ENCODE results near the gene ANKRD62.
"Not testable (repeated sequence)": the region's sequence is repeated elsewhere in the genome, so short reads cannot be mapped to it uniquely, and the experiment has no call there.

ANKRD62 gene

GRCh38 chr18:12098374-12098773, 4.7 kb downstream of the ANKRD62 start:
- Histone ChIP-seq H3K9me3 (ENCODE audit: control insufficient read depth, low read length) (no peaks in the 10 kb centered on the region), H3K4me3 (ENCODE audit: insufficient read depth, low read depth, low read length) (no peak overlapping the region)
- WGBS, 2 experiments, result 95% methylated on average over 5 of the region's 5 CpGs

GRCh38 chr18:12099160-12099559, 5.5 kb downstream of the ANKRD62 start:
- Histone ChIP-seq H3K27ac (ENCODE audit: insufficient read depth, low read depth, low read length, poor library complexity, severe bottlenecking) (no peak overlapping the region), H3K36me3 (ENCODE audit: control insufficient read depth, insufficient read depth, low read length) (no peaks in the 10 kb centered on the region), H3K4me1 (ENCODE audit: control insufficient read depth, insufficient read depth, low read length) (no peaks in the 10 kb centered on the region), H3K9me3 (ENCODE audit: control insufficient read depth, low read length) (no peaks in the 10 kb centered on the region), H3K4me3 (ENCODE audit: insufficient read depth, low read depth, low read length) (no peak overlapping the region), H3K27me3 (ENCODE audit: control insufficient read depth, insufficient read depth, low read length, poor library complexity, severe bottlenecking) (no peaks in the 10 kb centered on the region)

More at GRCh38 chr18:12098374-12098773, 4.7 kb downstream of the ANKRD62 start:
- no peaks in the 10 kb centered on the region for H3K36me3 ChIP-seq (ENCODE audit: control insufficient read depth, insufficient read depth, low read length)
- no peaks in the 10 kb centered on the region for H3K4me1 ChIP-seq (ENCODE audit: control insufficient read depth, insufficient read depth, low read length)
- no peaks in the 10 kb centered on the region for H3K27me3 ChIP-seq (ENCODE audit: control insufficient read depth, insufficient read depth, low read length, poor library complexity, severe bottlenecking)
- no peak overlapping the region for H3K27ac ChIP-seq (ENCODE audit: insufficient read depth, low read depth, low read length, poor library complexity, severe bottlenecking)

GRCh38 chr18:12101266-12101665, 7.6 kb downstream of the ANKRD62 start:
- H3K36me3 ChIP-seq (ENCODE audit: control insufficient read depth, insufficient read depth, low read length), result no peaks in the 10 kb centered on the region
- H3K4me1 ChIP-seq (ENCODE audit: control insufficient read depth, insufficient read depth, low read length), result no peaks in the 10 kb centered on the region
- no peaks in the 10 kb centered on the region for H3K9me3 ChIP-seq (ENCODE audit: control insufficient read depth, low read length)
- H3K4me3 ChIP-seq (ENCODE audit: insufficient read depth, low read depth, low read length), result no peak overlapping the region
- peaks cover 6% of the 10 kb centered on the region for H3K27me3 ChIP-seq (ENCODE audit: control insufficient read depth, insufficient read depth, low read length, poor library complexity, severe bottlenecking)
- H3K27ac ChIP-seq (ENCODE audit: insufficient read depth, low read depth, low read length, poor library complexity, severe bottlenecking), result no peak overlapping the region
- WGBS, 2 experiments, result no CpG with 5 or more reads among the region's 1 CpG

GRCh38 chr18:12102136-12102842, 8.6 kb downstream of the ANKRD62 start:
- peaks cover 6% of the 10 kb centered on the region for H3K27me3 ChIP-seq (ENCODE audit: control insufficient read depth, insufficient read depth, low read length, poor library complexity, severe bottlenecking)
- 85 to 87% methylated on average over 13 of the region's 13 CpGs for WGBS, 2 experiments

GRCh38 chr18:12106471-12106870, 12.8 kb downstream of the ANKRD62 start:
- 87 to 100% methylated on average over 1 to 2 of the region's 2 CpGs for WGBS, 2 experiments
- Histone ChIP-seq H3K4me3 (ENCODE audit: insufficient read depth, low read depth, low read length) (no peak overlapping the region), H3K27ac (ENCODE audit: insufficient read depth, low read depth, low read length, poor library complexity, severe bottlenecking) (no peak overlapping the region), H3K27me3 (ENCODE audit: control insufficient read depth, insufficient read depth, low read length, poor library complexity, severe bottlenecking) (peaks cover 6% of the 10 kb centered on the region), H3K4me1 (ENCODE audit: control insufficient read depth, insufficient read depth, low read length) (no peaks in the 10 kb centered on the region), H3K36me3 (ENCODE audit: control insufficient read depth, insufficient read depth, low read length) (no peaks in the 10 kb centered on the region), H3K9me3 (ENCODE audit: control insufficient read depth, low read length) (no peaks in the 10 kb centered on the region)

More at GRCh38 chr18:12102136-12102842, 8.6 kb downstream of the ANKRD62 start:
- Histone ChIP-seq H3K4me1 (ENCODE audit: control insufficient read depth, insufficient read depth, low read length) (no peaks in the 10 kb centered on the region), H3K27ac (ENCODE audit: insufficient read depth, low read depth, low read length, poor library complexity, severe bottlenecking) (no peak overlapping the region), H3K9me3 (ENCODE audit: control insufficient read depth, low read length) (no peaks in the 10 kb centered on the region), H3K36me3 (ENCODE audit: control insufficient read depth, insufficient read depth, low read length) (no peaks in the 10 kb centered on the region), H3K4me3 (ENCODE audit: insufficient read depth, low read depth, low read length) (no peak overlapping the region)

- Histone ChIP-seq H3K36me3 (ENCODE audit: control insufficient read depth, insufficient read depth, low read length) (no peaks in the 10 kb centered on the region), H3K27me3 (ENCODE audit: control insufficient read depth, insufficient read depth, low read length, poor library complexity, severe bottlenecking) (peaks cover 2% of the 10 kb centered on the region), H3K4me1 (ENCODE audit: control insufficient read depth, insufficient read depth, low read length) (no peaks in the 10 kb centered on the region), H3K27ac (ENCODE audit: insufficient read depth, low read depth, low read length, poor library complexity, severe bottlenecking) (no peak overlapping the region), H3K9me3 (ENCODE audit: control insufficient read depth, low read length) (no peaks in the 10 kb centered on the region), H3K4me3 (ENCODE audit: insufficient read depth, low read depth, low read length) (no peak overlapping the region)
- 92% methylated on average over 3 of the region's 3 CpGs; no CpG with 5 or more reads in 1 of the 2 experiments for WGBS, 2 experiments
Measured at GRCh38 chr18:12109836-12110235, 16.2 kb downstream of the ANKRD62 start.

GRCh38 chr18:12113999-12114646, 20.5 kb downstream of the ANKRD62 start:
- no peak overlapping the region for H3K4me3 ChIP-seq (ENCODE audit: insufficient read depth, low read depth, low read length)
- no peaks in the 10 kb centered on the region for H3K4me1 ChIP-seq (ENCODE audit: control insufficient read depth, insufficient read depth, low read length)
- no peak overlapping the region for H3K27ac ChIP-seq (ENCODE audit: insufficient read depth, low read depth, low read length, poor library complexity, severe bottlenecking)
- H3K9me3 ChIP-seq (ENCODE audit: control insufficient read depth, low read length), result no peaks in the 10 kb centered on the region
- H3K27me3 ChIP-seq (ENCODE audit: control insufficient read depth, insufficient read depth, low read length, poor library complexity, severe bottlenecking), result no peaks in the 10 kb centered on the region
- WGBS, 2 experiments, result 88 to 93% methylated on average over 3 to 5 of the region's 5 CpGs
- no peaks in the 10 kb centered on the region for H3K36me3 ChIP-seq (ENCODE audit: control insufficient read depth, insufficient read depth, low read length)

- no peak overlapping the region for H3K27ac ChIP-seq (ENCODE audit: insufficient read depth, low read depth, low read length, poor library complexity, severe bottlenecking)
- H3K36me3 ChIP-seq (ENCODE audit: control insufficient read depth, insufficient read depth, low read length), result no peaks in the 10 kb centered on the region
- no peaks in the 10 kb centered on the region for H3K27me3 ChIP-seq (ENCODE audit: control insufficient read depth, insufficient read depth, low read length, poor library complexity, severe bottlenecking)
- no peak overlapping the region for H3K4me3 ChIP-seq (ENCODE audit: insufficient read depth, low read depth, low read length)
- H3K9me3 ChIP-seq (ENCODE audit: control insufficient read depth, low read length), result no peaks in the 10 kb centered on the region
- 93 to 100% methylated on average over 2 of the region's 2 CpGs for WGBS, 2 experiments
- no peaks in the 10 kb centered on the region for H3K4me1 ChIP-seq (ENCODE audit: control insufficient read depth, insufficient read depth, low read length)
Measured at GRCh38 chr18:12119358-12119757, 25.7 kb downstream of the ANKRD62 start.

GRCh38 chr18:12121175-12122042, 27.8 kb downstream of the ANKRD62 start:
- WGBS, 2 experiments, result 45 to 48% methylated on average over 14 to 15 of the region's 15 CpGs
- Histone ChIP-seq H3K36me3 (ENCODE audit: control insufficient read depth, insufficient read depth, low read length) (no peaks in the 10 kb centered on the region), H3K4me3 (ENCODE audit: insufficient read depth, low read depth, low read length) (no peak overlapping the region), H3K9me3 (ENCODE audit: control insufficient read depth, low read length) (no peaks in the 10 kb centered on the region), H3K27ac (ENCODE audit: insufficient read depth, low read depth, low read length, poor library complexity, severe bottlenecking) (no peak overlapping the region), H3K27me3 (ENCODE audit: control insufficient read depth, insufficient read depth, low read length, poor library complexity, severe bottlenecking) (no peaks in the 10 kb centered on the region), H3K4me1 (ENCODE audit: control insufficient read depth, insufficient read depth, low read length) (no peaks in the 10 kb centered on the region)

- WGBS, 2 experiments, result 96% methylated on average over 3 of the region's 3 CpGs; no CpG with 5 or more reads in 1 of the 2 experiments
- not testable (repeated sequence) for H3K27ac ChIP-seq (ENCODE audit: insufficient read depth, low read depth, low read length, poor library complexity, severe bottlenecking); H3K36me3 ChIP-seq (ENCODE audit: control insufficient read depth, insufficient read depth, low read length); H3K4me3 ChIP-seq (ENCODE audit: insufficient read depth, low read depth, low read length); H3K4me1 ChIP-seq (ENCODE audit: control insufficient read depth, insufficient read depth, low read length); H3K9me3 ChIP-seq (ENCODE audit: control insufficient read depth, low read length); H3K27me3 ChIP-seq (ENCODE audit: control insufficient read depth, insufficient read depth, low read length, poor library complexity, severe bottlenecking)
Measured at GRCh38 chr18:12122043-12122389, 28.4 kb downstream of the ANKRD62 start.

All from ectodermal cell (in vitro differentiated cells).